Tibial artery (tissue), 4 donors: ENCODE data around the gene EEPD1.

Experiments used
- DNase-seq, 2 donors: peaks; one replicate each; pipeline ENCODE4 v3.0.0-alpha.2; 2019
- H3K27ac ChIP-seq, 2 donors: fragments of 200-600 bp; sonication (generic) in 1 of 2; 1 replicate in 1 of 2; 2 replicates in 1 of 2; pipeline ENCODE4 v1.5.1; 2018 to 2019; ENCODE audit warnings: mild to moderate bottlenecking in 1 of 2
- H3K27me3 ChIP-seq, 2 donors: fragments of 200-600 bp; sonication (generic) in 1 of 2; one replicate each; pipeline versions ENCODE4 v1.5.1 to v1.6.0; 2016 to 2019
- H3K36me3 ChIP-seq, 3 donors: fragments of 200-600 bp; sonication (generic) in 2 of 3; one replicate each; pipeline ENCODE4 v1.5.1; 2016 to 2019; ENCODE audit warnings: mild to moderate bottlenecking in 2 of 3
- H3K4me1 ChIP-seq, 4 donors: fragments of 200-600 bp; sonication (generic) in 2 of 4; 1 replicate in 3 of 4; 2 replicates in 1 of 4; pipeline ENCODE4 v1.5.1; 2016 to 2019
- H3K4me3 ChIP-seq, 2 donors: fragments of 200-600 bp; sonication (generic) in 1 of 2; 1 replicate in 1 of 2; 2 replicates in 1 of 2; pipeline ENCODE4 v1.5.1; 2018 to 2019; ENCODE audit warnings: mild to moderate bottlenecking in 2 of 2
- H3K9me3 ChIP-seq, 3 donors: fragments of 200-600 bp; sonication (generic) in 1 of 3; one replicate each; pipeline ENCODE4 v1.5.1; 2016 to 2019
- intact Hi-C: fragments of 100-400 bp; cut with DNase I; formaldehyde crosslinking; loops from one replicate; pipeline ENCODE4 v1.15.0; 2023; ENCODE audit warnings: low total_unique reads
- TF ChIP-seq, protein P1 (sequence below), 2 experiments: fragments of 200-600 bp in 1 of 2; fragments of 450-650 bp in 1 of 2; IDR thresholded peaks; one replicate each; pipeline ENCODE4 v1.5.1; 2017 to 2019; ENCODE audit warnings: antibody characterized with exemption in 2 of 2, mild to moderate bottlenecking in 1 of 2, moderate library complexity in 1 of 2

Gene EEPD1

GRCh38 chr7:36132012-36132411 is 21.0 kb upstream of the EEPD1 start:
- H3K27ac ChIP-seq: no peak overlapping the region
- no peak for DNase-seq
- TF ChIP-seq, protein P1, sequence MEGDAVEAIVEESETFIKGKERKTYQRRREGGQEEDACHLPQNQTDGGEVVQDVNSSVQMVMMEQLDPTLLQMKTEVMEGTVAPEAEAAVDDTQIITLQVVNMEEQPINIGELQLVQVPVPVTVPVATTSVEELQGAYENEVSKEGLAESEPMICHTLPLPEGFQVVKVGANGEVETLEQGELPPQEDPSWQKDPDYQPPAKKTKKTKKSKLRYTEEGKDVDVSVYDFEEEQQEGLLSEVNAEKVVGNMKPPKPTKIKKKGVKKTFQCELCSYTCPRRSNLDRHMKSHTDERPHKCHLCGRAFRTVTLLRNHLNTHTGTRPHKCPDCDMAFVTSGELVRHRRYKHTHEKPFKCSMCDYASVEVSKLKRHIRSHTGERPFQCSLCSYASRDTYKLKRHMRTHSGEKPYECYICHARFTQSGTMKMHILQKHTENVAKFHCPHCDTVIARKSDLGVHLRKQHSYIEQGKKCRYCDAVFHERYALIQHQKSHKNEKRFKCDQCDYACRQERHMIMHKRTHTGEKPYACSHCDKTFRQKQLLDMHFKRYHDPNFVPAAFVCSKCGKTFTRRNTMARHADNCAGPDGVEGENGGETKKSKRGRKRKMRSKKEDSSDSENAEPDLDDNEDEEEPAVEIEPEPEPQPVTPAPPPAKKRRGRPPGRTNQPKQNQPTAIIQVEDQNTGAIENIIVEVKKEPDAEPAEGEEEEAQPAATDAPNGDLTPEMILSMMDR (IDR thresholded peaks at IDR 0.05): no peak

GRCh38 chr7:36135700-36136099 is 17.4 kb upstream of the EEPD1 start:
- no peak for DNase-seq

More at GRCh38 chr7:36132012-36132411, 21.0 kb upstream of the EEPD1 start:
- Histone ChIP-seq H3K9me3 (no peaks in the 10 kb centered on the region), H3K4me3 (no peak overlapping the region), H3K27me3 (no peaks in the 10 kb centered on the region), H3K36me3 (no peaks in the 10 kb centered on the region), H3K4me1 (peaks cover 0 to 38% (median 23%) of the 10 kb centered on the region in 4 donors)
- intact Hi-C loops: loop anchor here (10.0 kb wide), 2 partner anchors 163 to 263 kb away; no protein-coding TSS in a partner anchor

GRCh38 chr7:36137258-36137657 is 15.8 kb upstream of the EEPD1 start:
- H3K4me3 ChIP-seq: no peak overlapping the region
- intact Hi-C loops: loop anchor here (10.0 kb wide), 2 partner anchors 158 to 258 kb away; no protein-coding TSS in a partner anchor
- H3K27me3 ChIP-seq: no peaks in the 10 kb centered on the region
- TF ChIP-seq, protein P1 (IDR thresholded peaks at IDR 0.05): no peak
- no peak for DNase-seq
- no peak overlapping the region for H3K27ac ChIP-seq
- peaks cover 0 to 3% (median 0%) of the 10 kb centered on the region in 3 donors for H3K9me3 ChIP-seq
- no peaks in the 10 kb centered on the region for H3K4me1 ChIP-seq
- H3K36me3 ChIP-seq: no peaks in the 10 kb centered on the region

More at GRCh38 chr7:36135700-36136099, 17.4 kb upstream of the EEPD1 start:
- no peak overlapping the region for H3K27ac ChIP-seq
- no peaks in the 10 kb centered on the region for H3K36me3 ChIP-seq
- H3K9me3 ChIP-seq: no peaks in the 10 kb centered on the region
- peaks cover 0 to 3% (median 1%) of the 10 kb centered on the region in 4 donors for H3K4me1 ChIP-seq
- intact Hi-C loops: loop anchor here (10.0 kb wide), 2 partner anchors 159 to 259 kb away; no protein-coding TSS in a partner anchor
- H3K27me3 ChIP-seq: no peaks in the 10 kb centered on the region
- H3K4me3 ChIP-seq: no peak overlapping the region
- TF ChIP-seq, protein P1 (IDR thresholded peaks at IDR 0.05): no peak

DNA sequence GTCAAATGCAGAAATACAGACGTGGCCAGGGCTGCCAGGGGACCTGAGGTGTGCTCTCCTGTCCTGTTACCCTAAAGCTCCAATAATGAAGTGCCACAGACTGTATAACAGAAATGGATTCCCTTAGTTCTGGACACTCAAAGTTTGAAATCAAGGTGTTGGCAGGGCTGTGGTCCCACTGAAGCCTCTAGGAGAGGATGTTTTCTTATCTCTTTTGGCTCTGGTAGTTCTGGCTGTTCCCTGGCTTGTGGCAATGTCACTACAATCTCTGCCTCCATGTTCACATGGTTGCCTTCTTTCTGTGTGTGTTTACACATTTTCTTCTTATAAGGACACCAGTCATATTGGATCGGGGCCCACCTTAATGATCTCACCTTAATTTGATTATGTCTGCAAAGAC is 15.3 kb upstream of the EEPD1 start:
- H3K4me1 ChIP-seq: no peaks in the 10 kb centered on the region
- H3K27me3 ChIP-seq: no peaks in the 10 kb centered on the region
- intact Hi-C loops: loop anchor here (10.0 kb wide), 2 partner anchors 157 to 257 kb away; no protein-coding TSS in a partner anchor
- H3K4me3 ChIP-seq: no peak overlapping the region
- peaks cover 0 to 3% (median 0%) of the 10 kb centered on the region in 3 donors for H3K9me3 ChIP-seq
- TF ChIP-seq, protein P1 (IDR thresholded peaks at IDR 0.05): no peak
- DNase-seq: no peak
- no peak overlapping the region for H3K27ac ChIP-seq
- H3K36me3 ChIP-seq: no peaks in the 10 kb centered on the region

GRCh38 chr7:36138209-36138608 is 14.8 kb upstream of the EEPD1 start:
- intact Hi-C loops: loop anchor here (10.0 kb wide), 2 partner anchors 157 to 257 kb away; no protein-coding TSS in a partner anchor
- no peaks in the 10 kb centered on the region for H3K4me1 ChIP-seq
- TF ChIP-seq, protein P1 (IDR thresholded peaks at IDR 0.05): no peak

More at GRCh38 chr7:36138209-36138608, 14.8 kb upstream of the EEPD1 start:
- H3K27ac ChIP-seq: no peak overlapping the region
- H3K4me3 ChIP-seq: no peak overlapping the region
- no peaks in the 10 kb centered on the region for H3K36me3 ChIP-seq
- H3K27me3 ChIP-seq: no peaks in the 10 kb centered on the region
- no peak for DNase-seq
- peaks cover 0 to 3% (median 0%) of the 10 kb centered on the region in 3 donors for H3K9me3 ChIP-seq
